Measurements from ENCODE around the gene ALG8.
"Not testable (repeated sequence)": the region's sequence is repeated elsewhere in the genome, so short reads cannot be mapped to it uniquely, and the experiment has no call there.

The ALG8 gene

DNA sequence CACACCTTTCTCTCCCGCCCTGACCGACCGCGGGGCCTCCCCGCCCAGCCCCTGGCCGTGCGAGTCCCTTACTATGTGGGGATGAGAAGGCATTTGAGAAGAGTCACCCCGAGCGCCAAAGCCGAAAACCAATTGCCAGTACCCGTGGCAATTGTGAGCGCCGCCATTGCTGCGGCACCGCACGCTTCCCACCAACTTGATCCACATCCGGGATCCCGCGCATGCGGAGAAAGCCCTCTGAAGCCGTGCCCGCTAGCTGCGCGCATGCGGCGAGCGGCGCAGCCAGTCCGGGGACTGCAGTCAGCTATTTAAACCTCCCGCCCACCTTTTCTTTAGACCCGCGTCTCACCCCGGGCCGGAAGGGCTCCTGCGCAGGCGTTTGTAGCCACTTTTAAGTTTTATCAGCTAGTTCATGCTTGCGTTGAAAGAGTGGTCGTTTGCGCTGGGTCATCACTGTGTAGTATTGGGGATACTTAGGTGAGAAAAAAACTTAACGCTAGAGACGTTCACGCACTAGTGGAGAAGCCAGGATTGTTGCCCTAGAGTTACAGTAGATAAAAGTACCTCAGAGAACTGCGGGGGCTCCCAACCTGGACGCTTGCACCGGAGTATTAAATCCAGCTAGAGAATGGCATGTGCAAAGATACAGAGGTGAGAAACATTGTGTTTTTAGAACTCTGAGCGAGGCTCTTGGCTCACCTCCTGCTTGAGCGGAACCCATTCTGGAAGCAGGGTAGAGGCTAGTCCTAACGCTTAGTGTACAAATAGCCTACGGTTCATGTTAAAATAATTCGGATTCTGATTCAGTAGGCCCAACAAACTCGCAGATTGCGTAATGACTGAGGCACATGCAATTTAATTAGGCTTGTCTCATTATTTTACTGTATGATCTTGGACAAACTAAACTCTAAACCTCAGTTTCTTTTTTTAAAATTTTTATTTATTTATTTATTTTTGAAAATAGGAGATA, at the start of gene ALG8:
TSS of gene ALG8 (minus strand) at position 205 of the 970 bp plus-strand sequence. CDS start at position 167, 38 bp downstream.
- DNase-seq: peak; percentile 97

DNA sequence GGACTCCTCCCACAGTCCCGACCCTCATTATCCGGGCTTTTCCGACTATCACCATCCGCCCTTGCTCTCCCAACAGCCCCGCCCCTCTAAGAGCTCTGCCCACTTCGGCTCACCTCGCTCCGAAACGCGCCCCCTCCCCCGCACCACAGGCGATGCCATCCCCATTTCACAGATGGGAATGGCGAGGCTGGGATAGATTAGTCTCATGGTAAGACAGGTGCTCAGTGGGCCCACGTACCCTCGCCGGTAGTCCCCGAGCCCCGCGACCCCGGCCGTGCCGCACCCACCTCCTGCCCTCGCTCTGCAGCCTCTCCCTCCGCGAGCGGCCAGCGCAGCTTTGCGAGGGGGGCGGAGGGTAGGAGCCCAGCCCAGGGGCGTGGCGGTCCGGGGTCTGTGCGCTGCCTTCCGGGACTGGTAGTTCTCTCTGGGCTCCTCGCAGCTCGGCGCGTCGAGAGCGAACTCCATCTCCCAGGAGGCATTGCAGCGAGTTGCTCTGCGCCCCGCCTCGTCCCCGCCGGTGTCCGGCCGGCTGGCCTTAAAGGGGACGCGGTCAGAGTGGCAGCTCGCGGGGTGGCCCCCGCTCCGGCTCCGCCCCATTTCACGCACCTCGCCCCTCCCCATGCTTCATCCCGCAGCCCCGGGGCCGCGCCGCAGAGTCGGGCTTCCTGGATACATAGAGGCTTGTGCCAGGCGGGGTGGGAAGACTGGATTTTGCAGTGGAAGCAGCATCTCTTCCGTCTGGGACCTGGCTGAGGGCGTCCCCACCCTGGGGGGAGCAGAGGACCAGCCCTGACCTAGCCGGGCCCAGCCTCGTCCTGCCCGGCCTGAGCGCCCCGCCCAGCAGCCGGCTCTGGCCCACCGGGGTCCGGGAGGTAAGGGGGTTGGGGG, 49.1 kb upstream of the ALG8 start, which contains the start of the genes KCTD21 and USP35:
TSS of gene KCTD21 (minus strand) at position 341 of the 888 bp plus-strand sequence. CDS start 14,072 bp downstream, outside the sequence.
TSS of gene USP35 (plus strand) at position 634 of the 888 bp plus-strand sequence. CDS start 7,327 bp downstream, outside the sequence.
- peak; percentile 92 for DNase-seq

DNA sequence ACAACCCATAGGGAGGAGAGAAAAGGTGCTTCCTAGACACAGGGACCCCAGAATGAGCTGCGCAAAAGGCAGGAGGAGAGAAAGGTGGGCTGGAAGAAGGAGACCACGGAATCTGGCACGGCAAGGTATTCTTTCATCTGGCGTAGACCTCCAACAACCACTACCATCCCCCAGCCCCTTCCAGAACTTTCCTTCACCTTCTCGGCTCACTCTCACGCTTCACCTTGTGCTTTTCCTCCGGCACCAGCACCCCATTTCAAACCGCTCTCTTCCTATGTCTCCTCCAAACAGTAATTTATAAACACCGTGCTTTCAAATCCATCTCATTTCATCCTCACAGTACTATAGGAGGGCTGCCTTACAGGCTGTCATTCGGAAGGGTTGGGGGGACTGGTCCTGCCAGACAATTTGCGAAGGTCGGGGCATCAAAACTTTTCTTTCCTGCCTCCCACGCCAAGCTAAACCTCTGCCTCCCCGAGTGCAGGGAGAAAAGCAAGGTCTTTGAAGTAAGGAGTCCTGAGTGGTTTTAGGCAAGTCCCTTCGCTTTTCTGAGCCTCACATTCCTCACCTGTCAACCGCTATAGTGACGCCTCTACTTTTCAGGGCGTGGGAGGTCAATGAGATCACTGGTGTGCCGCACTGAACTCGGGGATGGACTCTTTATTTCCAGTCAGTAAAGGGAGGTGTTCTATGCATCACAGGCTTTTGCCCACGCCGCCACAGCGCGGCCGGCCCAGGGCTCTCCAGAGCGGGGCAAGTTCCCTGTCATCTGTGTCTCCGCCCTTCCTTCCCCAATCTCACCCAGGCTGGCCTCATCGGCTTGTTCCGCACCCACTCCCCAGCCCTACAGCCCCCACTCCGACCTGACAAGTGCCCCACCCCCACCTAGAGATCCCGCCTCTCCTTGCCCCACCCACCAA, 48.2 kb upstream of the ALG8 start:
- peak; percentile 66 for DNase-seq

DNA sequence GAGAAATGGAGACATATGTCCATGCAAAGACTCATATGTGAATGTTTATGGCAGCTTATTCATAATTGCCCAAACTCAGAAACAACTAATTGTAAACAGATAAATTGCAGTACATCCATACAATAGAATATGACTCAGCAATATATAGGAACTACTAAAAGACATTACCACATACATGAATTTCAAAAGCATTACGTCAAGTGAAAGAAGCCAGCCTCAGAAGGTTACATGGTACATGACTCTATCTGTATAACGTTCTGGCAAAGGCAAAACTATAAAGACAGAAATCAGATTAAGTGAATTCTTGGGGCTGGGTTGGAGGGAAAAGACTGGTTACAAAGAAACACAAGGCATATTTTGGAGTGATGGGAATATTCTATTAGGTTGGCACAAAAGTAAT, 41.8 kb upstream of the ALG8 start:
- DNase-seq: no peak

DNA sequence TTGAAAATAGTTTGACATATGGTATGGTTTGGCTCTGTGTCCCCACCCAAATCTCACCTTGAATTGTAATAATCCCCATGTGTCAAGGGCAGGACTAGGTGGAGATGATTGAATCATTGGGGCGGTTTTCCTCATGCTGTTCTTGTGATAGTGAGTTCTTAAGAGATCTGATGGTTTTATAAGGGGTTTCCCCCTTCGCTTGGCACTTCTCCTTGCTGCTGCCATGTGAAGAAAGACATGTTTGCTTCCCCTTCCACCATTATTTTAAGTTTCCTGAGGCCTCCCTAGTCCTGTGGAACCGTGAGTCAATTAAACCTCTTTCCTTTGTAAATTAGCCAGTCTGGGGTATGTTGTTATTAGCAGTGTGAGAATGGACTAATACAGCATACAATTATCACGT, 41.3 kb upstream of the ALG8 start:
- no peak for DNase-seq

DNA sequence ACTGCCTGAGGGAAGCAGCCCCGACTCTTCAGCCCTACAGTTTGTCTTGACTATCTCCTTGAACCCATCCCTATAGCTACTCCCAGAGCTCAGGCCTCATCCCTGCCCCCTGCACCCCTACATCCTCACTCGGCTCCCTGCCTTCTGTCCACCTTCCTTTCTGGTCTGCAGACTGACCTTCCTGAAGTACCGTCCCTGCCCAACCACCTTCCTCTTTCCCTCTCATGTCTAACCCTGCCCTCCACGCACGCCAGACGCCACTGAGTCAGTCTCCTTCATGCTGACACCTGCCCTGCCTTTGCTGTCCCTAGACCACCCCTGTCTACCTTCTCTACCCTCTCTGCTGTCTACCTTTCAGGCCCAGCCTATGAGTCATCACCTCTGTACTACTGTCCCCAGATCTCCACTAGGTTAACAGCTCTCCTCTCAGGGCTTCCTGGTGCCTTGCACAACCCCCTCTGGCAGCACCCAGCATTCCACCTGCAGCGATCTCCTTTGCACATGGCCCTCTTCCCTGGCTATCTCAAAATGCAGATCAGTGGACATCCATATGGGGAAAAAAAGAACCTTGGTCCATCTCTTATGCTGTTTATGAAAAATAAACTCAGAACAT, 40.1 kb upstream of the ALG8 start:
- no peak for DNase-seq

DNA sequence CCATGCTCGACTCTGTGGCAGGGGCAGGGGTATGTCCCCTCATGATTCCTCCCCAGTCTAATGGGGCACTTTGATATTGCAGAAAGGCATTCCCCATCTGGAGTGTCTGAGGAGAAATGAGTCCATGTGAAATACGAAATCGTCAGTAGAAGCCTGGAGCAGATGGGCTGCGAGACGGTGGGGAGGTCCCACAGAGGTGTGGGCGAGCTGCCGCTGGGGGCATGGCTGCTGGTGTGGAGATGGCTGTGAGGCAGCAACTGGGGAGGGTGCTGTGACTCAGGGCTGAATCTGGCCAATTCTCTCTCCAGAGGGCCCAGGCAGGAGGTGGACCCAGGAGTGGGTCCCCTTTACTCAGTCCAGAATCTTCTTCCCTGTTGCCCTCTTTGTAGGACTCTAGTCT, 37.8 kb upstream of the ALG8 start:
- DNase-seq: no peak

DNA sequence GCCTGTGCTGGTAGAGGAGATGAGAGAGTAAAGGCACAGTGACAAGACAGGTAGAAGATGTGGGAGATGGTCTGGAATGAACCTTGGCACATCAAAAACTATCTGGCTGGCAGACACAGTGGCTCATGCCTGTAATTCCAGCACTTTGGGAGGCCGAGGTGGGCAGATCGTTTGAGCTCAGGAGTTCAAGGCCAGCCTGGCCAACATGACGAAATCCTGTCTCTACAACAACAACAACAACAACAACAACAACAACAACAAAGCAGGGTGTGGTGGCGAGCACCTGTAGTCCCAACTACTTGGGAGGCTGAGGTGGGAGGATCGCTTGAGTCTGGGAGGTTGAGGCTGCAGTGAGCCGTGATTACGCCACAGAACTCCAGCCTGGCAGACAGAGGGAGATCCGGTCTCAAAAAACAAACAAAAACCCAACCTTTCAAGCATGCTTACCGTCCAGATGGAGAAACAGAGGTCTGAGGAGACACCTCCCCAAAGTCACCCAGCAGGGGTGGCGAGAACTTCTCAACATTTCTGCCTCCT, 37.2 kb upstream of the ALG8 start:
- no peak for DNase-seq

DNA sequence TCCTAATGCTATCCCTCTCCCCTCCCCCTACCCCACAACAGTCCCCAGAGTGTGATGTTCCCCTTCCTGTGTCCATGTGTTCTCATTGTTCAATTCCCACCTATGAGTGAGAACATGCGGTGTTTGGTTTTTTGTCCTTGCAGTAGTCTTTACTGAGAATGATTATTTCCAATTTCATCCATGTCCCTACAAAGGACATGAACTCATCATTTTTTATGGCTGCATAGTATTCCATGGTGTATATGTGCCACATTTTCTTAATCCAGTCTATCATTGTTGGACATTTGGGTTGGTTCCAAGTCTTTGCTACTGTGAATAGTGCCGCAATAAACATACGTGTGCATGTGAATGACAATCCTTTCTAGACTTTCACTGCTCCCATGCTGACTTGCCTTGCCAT, 36.4 kb upstream of the ALG8 start:
- not testable (repeated sequence) for DNase-seq

DNA sequence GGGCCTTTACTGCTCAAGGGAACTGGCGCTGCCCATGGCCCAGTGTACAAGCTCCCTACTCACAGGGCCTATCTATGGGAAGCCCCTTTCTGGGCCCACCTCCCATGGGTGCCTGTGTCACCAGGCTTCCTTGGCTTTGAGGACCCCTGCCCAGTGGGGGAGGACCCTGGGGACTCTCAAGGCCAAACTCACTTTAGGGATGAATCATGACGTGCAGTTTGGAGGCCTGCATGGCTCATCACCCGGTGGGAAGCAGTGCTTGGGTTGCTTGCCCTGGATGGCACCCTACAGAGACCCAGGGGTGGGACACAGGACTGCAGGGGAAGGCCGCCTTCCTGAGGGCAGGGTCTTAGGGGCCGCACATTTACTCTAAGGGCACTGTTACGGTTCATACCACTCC, 32.5 kb upstream of the ALG8 start:
- DNase-seq: no peak

DNA sequence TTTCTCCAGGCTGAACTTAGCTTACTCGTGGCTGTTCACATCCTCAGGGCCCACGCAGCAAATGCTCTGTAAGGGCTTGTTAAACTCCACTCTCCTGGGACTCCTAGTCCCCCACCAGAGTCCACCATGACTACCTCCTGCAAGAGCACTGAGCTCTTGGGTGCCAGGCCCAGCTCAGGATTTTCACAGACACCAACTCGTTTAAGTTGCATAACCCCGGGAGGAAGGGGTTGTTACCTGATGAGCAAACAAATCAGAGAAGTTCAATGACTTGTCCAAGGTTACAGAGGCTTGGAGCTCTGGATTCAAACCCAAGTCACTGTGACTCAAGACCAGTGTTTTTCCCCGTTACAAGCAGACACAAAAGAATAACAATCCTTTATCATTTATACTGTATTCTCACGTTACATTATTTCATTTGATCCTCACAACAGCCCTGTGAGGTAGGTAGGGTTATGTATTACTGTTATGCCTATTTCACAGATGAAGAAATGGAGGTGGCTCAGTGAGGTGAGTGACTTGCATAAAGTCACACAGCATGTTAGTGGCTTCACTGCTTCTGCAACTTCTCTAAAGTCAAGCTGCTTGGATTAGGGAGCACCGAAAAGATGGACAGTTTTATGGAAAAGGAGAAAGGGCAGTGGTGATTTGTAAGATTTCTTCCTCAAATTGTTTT, 31.6 kb upstream of the ALG8 start:
- DNase-seq: no peak

DNA sequence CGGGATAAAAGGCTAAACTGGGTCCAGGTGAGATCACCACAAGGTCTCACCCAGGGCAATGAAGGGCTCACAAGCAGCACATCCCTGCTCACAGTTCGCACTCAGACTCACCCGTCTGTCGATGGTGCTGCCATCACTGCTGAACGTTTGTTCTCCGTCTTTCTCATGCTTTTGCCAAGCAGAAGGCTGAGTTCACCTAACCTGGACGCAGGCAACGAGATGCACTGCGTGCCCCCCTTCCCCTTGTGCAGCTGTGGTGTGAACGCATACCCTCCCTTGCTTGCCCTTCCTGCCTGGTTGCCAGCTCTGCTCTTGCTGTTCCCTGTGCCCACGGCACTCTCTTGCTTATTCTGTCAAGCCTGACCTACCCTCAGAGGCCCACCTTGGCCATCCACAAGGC, 31.0 kb upstream of the ALG8 start:
- no peak for DNase-seq

DNA sequence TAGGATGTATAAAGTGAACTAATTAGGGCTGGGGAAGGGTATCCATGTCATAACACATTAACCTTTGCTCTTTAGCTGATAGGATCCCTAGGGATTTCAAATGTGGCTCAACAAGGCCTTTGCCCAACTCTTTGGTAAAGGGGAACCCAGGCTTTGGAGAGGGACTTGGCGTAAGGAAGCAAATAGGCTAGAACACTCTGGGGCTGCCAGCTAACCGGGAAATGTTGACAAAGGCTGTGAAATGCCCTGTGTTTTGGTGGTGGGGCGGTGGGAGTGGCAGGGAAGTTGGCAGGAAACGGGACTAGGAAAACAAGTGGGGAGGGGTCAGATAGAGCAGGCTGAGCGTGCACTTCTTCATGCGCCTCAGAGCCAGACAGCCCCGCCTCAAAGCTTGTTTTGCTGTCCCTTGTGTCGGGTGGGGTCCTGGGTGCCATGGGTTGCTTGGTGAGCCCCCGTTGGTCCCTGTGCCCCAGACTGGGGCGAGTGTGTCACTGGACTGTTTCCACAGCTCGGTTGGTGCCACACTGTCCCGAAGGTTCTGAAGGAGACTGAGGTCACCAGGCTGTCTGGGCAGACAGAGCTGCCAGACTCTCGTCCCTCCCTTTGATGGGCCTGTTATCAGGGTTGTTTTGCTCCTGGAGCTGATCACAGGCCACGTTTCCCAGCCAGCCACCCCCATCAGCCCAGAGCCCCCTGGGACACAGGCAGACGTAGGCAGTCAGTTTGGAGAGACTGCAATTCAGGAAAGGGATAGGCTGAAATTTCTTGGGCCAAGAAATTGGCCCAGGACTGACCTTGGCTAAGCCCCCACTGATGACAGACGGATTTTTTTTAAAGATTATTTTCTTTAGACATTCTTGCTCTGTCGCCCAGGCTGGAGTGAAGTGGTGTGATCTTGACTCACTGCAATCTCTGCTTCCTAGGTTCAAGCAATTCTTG, 29.4 kb upstream of the ALG8 start:
- DNase-seq: no peak

DNA sequence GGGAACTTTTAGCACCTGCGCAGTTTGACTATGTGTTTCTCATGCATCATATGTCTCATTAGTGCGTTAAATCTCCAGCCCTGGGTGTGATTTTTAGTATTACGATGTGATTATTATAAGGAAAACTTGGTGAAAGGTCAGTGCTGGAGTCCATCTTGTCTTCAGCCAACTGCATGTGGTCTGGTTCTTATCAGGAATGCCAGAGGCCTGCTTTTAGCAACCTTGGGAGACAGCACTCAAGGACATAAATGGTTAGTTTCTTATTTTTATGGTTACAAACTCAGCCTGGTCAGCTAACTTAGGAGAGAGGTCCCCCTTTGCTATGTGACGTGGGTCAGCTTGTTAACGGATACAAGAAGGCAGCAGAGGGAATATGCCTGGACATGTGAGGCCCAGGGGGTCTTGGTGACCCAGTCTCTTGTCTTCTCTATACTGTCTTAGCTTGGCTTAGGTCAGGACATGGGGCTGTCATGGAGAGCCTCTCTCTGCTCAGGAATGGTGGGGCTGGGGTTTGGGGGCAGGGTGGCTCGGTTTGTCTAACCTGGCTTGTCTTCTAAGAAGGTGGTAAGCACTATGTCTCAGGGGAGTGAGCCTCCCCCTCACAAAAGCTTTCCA, 27.5 kb upstream of the ALG8 start:
- DNase-seq: no peak

DNA sequence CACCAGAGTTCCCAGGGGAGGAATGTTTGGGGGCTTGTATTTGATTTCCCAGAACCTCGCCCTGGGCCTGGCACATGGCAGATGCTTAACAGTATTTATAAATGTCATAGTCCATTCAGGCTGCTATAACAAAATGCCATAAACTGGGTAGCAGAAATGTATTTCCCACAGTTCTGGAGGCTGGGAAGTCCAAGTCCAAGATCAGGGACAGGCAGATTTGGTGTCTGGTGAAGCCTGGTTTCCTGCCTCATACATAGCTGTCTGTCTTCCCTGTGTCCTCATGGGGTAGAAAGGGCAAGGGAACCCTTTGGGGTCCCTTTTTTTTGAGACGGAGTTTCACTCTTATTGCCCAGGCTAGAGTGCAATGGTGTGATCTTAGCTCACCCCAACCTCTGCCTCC, 25.0 kb upstream of the ALG8 start:
- no peak for DNase-seq

DNA sequence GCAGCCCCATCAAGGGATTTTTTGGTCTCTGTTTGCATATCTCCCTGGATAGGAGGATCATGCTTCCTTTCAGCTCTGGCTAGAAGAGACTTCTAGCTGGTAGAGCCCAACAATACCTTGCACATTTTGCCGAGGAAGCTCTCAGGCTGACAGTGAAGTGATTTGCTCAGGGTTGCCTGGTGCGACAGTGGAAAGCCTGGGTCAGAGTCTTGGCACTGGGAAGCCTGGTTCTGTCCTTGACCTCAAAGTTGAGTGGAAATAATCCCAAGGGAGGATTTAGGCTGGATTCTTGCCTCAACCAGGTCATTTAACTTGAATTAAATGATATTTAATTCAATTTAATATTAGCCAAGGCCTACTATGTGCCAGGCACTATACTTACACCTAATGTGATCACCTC, 24.4 kb upstream of the ALG8 start:
- DNase-seq: no peak

DNA sequence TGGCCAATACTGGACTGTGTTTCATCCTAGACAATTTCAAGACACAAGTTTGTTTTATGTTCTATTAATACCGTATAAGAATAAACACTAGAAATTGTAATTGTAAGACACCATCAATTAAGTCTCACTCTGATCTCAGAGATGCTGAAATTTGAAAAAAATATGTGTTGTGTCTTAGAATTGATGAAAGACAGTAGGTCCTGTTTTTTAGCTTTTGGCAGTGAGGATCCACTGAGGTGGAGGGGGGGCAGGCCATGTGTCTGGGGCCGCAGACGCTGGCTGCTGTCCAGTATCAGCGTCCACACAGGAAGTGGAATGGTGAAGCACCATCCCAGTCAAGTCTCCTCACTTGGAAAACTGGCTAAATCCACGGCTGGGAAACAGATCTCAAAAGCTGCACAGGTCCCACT, 22.5 kb upstream of the ALG8 start:
- no peak for DNase-seq

DNA sequence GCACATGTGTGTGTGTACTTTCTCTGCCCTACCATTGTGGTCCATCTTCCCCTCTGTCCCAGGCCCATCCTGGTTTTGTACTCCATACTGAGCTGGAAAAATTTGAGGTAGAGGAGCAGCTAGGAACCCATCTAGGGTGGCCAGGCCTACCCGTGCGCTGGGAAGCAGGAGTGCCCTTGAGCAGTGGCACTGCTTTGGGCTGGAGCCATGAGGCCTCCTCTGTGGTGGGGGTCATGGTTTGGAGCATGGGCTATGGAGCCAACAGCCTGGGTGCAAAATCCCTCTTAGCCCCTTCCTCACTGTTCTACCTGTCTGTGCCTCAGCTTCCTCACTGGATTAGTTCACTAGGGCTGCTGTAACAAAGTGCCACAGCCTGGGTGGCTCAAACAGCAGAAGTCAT, 21.9 kb upstream of the ALG8 start:
- no peak for DNase-seq

DNA sequence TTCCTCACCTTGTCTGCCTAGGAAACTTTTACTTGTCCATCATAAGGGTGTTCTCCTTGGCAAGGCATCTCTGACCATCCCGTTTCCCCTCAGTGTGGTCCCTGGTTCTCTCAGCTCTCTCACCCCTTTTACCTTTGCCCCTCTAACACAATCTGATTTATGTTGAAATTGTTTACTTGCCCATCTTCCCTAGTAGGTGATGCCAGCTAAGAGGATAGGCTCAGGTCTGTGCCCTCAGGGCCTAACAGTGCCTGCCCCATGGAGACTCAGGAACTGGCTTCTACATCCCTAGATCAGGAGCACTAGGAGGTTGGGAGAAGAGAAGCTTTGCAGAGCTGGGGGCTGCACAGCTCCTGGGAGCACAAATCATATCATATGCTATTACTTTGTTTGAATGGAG, 21.1 kb upstream of the ALG8 start:
- DNase-seq: no peak

All from CD4-positive, alpha-beta T cell treated with Interleukin-12 subunit alpha and Interleukin-12 subunit beta, for 1 hour (primary cell).